Stimulated activated CD4-positive, alpha-beta T cell treated with anti-CD3 and anti-CD28 coated beads, Interleukin-2, amount 100 ng/mL, for 48 hours (primary cell): ENCODE measurements around the gene MGMT.

Source experiments
- DNase-seq, 2 donors: peaks; one replicate each; pipeline ENCODE4 v3.0.0-alpha.2; 2020

MGMT gene

GRCh38 chr10:129602938-129603535, 136.0 kb downstream of the MGMT start:
- no peak for DNase-seq

DNA sequence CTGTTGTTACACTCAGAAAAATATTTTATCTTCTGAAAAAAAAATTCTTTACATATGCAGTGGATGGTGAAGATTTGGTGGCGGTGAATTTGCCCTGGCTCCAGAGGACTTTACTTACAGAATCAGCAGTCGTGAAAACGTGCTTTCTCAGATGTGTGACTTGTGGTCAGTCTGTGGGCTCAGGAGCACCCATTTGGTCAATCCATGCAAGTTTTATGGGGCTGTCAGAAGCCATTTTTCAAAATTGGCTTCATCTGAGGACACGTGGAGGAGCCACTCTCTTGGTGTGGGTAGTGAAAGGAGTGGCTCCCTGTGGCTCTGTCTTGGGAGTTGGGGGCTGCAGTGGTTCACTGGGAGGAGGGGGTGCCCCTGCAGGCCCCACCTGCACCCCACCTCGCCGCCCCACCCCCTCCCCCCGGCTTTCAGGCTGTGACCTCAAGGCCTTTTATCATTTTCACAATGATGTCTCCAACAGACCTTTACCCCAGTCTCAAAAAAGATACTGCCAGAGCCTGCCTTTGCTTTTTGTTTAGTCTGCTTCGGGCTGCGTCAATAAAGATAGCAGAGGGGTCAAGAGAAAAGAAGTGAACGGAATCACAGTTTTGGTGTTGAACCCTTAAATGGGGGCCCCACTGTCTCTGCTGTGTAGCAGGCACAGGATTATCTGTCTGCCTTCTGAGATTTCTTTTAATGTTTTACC, 137.4 kb downstream of the MGMT start:
- no peak for DNase-seq

- no peak for DNase-seq
Observed at GRCh38 chr10:129605266-129605985, 138.4 kb downstream of the MGMT start.

DNA sequence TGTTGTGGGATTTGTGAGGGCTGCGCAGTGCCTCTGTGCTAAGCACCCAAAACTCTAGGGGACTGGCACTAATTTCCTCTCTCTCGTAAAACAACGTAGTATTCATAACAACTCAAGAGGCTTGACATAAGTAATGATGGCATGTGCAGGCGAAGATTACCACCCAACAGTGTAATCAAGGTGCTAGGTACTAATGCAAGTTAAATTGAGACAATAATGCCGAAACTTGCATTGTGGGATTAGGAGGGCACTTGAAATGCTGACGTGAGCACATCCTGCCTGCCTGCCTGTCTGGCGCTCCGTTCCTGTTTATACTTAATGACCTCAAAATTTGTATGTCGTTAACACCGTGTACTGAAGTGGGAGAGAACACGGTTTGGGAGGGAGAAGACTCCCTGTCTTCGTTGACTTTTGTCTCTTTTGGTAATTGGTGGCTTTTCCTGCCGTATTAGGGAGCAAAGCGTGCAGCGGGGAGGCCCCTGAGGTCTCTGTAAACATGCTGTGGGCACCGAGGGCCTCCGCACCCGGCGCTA, 139.0 kb downstream of the MGMT start:
- DNase-seq = no peak

DNA sequence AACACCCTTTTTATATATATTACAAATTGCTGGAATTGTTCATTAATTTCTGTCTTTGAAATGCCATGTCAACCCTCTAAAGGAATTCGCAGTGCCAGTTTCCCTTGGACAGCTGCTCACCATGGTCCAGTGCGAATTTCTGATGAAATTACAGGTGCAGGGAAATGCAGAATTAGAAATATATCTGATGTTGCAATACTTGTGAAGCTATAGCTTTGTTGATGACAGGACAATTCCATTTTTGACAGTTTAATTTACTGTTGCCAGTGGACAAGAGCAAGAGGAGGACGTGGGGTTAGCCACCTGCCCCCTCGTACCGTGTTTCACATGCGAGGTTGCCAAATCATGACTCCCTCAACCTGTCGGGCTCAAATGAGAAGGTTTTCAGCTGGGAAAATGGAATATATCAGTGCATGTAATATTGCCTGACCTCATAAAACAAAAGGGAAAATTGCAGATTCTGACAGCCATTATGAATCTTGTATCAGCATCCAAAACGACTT, 140.6 kb downstream of the MGMT start:
- DNase-seq = no peak

- DNase-seq = no peak
Observed at GRCh38 chr10:129608653-129609052, 141.6 kb downstream of the MGMT start.

GRCh38 chr10:129609551-129609950, 142.5 kb downstream of the MGMT start:
- DNase-seq = no peak

DNA sequence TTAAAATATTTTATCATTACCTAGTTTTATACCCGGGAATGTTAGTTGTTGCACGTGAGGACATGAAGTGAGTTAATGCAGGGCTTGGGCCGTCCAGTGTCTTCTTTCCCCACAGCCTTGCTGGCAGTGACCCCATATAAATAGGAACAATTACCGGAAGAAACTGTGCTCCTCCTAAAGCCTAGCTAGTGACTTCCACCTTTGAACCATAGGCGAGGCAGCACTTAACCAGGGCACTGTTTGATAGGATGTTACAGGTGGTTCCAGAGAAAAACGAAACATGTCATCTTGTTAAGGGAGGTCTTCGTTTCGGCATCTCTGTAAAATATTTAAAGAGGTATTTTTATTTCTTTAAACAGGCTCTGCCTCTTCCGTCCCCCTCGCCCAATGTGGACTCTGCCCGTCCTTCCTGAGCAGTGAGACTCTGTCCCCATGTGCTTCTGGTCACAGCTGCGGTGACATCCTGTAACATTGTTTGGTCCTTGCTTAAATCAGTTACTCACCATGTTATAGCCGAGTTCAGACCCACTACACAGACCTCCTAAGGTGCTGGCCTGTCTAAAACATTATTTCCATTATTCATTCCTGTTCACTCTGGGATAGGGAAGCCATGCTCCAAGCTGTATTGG, 145.6 kb downstream of the MGMT start:
- DNase-seq = no peak

GRCh38 chr10:129613377-129613980, 146.4 kb downstream of the MGMT start:
- DNase-seq = no peak

- no peak for DNase-seq
Observed at GRCh38 chr10:129614341-129614740, 147.3 kb downstream of the MGMT start.

- no peak for DNase-seq
Observed at GRCh38 chr10:129615381-129615780, 148.3 kb downstream of the MGMT start.

GRCh38 chr10:129615921-129616525, 149.0 kb downstream of the MGMT start:
- no peak for DNase-seq

- DNase-seq = no peak
Observed at GRCh38 chr10:129617768-129618167, 150.7 kb downstream of the MGMT start.

DNA sequence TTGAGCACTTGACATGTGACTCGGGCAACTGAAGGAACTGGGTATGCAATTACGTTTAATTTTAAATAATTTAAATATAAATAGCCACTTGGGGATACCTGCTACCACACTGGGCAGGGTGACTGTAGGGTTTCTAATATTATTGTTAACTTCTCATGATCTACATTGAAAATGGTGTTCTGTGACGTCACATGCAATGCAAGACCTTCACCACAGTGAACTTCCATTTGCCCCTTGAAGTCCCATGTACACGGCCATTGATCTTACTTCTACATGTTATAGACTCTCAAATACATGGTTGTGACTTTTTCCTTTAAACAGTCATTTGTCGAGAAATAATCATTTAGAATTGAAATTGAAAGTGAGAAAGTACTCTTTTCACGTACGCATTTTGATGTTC, 154.0 kb downstream of the MGMT start:
- no peak for DNase-seq

GRCh38 chr10:129621693-129622092, 154.7 kb downstream of the MGMT start:
- DNase-seq = no peak

- no peak for DNase-seq
Observed at GRCh38 chr10:129622291-129622690, 155.2 kb downstream of the MGMT start.

- no peak for DNase-seq
Observed at GRCh38 chr10:129622736-129623135, 155.7 kb downstream of the MGMT start.

GRCh38 chr10:129624526-129624925, 157.5 kb downstream of the MGMT start:
- no peak for DNase-seq

- no peak for DNase-seq
Observed at GRCh38 chr10:129626309-129626708, 159.3 kb downstream of the MGMT start.

GRCh38 chr10:129626796-129627435, 159.9 kb downstream of the MGMT start:
- no peak for DNase-seq

DNA sequence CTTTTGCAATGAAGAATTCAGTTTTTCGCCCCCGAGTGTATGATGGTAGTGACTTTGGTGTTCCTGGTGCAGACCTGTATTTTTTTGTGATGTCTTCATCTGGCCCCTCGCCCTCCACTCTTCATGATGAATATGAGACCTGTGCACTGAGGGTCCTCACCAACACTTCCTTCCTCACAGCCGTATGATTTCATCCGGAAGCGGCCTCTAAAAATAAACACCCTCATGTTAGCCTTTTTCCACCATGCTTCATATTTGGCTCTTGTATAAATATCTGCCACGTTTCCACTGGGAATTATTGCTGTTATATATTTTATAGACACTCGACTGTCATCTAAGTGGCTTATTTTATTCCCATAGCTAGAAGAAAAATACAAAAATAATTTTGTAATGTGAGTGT, 160.4 kb downstream of the MGMT start:
- DNase-seq = no peak

GRCh38 chr10:129628823-129629222, 161.8 kb downstream of the MGMT start:
- no peak for DNase-seq
